B cell (primary cell): ENCODE measurements around the gene PPCDC. TPM values are rescaled to one million over a fixed set of nuclear protein-coding genes. Genes with fewer than 3 reads are reported as not detected.

ENCODE experiments used
- ATAC-seq: fragments of 200-7000 bp; cut with Tn5 transposase; one replicate; pipeline ENCODE4 v1.10.0; 2021; ENCODE audit warnings: low read depth, mild to moderate bottlenecking, moderate number of reproducible peaks, moderate library complexity
- CTCF ChIA-PET: fragments of 350-600 bp; sonication (Branson Sonifier 250); formaldehyde crosslinking; loops from one replicate; lab custom pipeline; 2021; ENCODE audit warnings: antibody characterized with exemption, inconsistent platforms; lab: Charles Lee
- POLR2A ChIA-PET: fragments of 350-600 bp; sonication (Branson Sonifier 250); formaldehyde crosslinking; loops from one replicate; lab custom pipeline; 2021; ENCODE audit warnings: antibody characterized with exemption; lab: Charles Lee
- DNase-seq: peaks from one replicate; pipeline ENCODE4 v3.0.0; 2013
- H2AFZ ChIP-seq: 2 replicates; pipeline ENCODE4 v1.6.1; 2012; ENCODE audit warnings: mild to moderate bottlenecking, low read depth, low read length; ENCODE audit not compliant: insufficient read depth, poor library complexity, severe bottlenecking
- H3K27ac ChIP-seq, 2 donors: 1 replicate in 1 of 2; 2 replicates in 1 of 2; pipeline ENCODE4 v1.5.1; 2012 to 2013; ENCODE audit warnings: low read length in 2 of 2, mild to moderate bottlenecking in 2 of 2, moderate library complexity in 1 of 2
- H3K27me3 ChIP-seq, 4 experiments: fragments of 200-600 bp in 1 of 4; sonication (generic) in 1 of 4; replicated peaks in 1 of 4; 1 replicate in 2 of 4; 2 replicates in 2 of 4; pipeline versions ENCODE4 v1.6.1 to v1.7.0; 2013 to 2016; ENCODE audit warnings: low read length in 3 of 4, mild to moderate bottlenecking in 2 of 4, mixed read lengths in 1 of 4, moderate library complexity in 1 of 4; ENCODE audit not compliant: insufficient read depth in 4 of 4, control insufficient read depth in 3 of 4; ENCODE audit errors: control extremely low read depth in 1 of 4
- H3K36me3 ChIP-seq, 2 experiments: replicated peaks in 1 of 2; 1 replicate in 1 of 2; 2 replicates in 1 of 2; pipeline versions ENCODE4 v1.6.1 to v1.7.1; 2013; ENCODE audit warnings: low read length in 1 of 2; ENCODE audit not compliant: insufficient read depth in 2 of 2, control insufficient read depth in 1 of 2; ENCODE audit errors: control extremely low read depth in 1 of 2, extremely low read depth in 1 of 2
- H3K4me1 ChIP-seq, 2 donors: fragments of 200-600 bp in 1 of 2; sonication (generic) in 1 of 2; 1 replicate in 1 of 2; 2 replicates in 1 of 2; pipeline versions ENCODE4 v1.5.1 to v1.6.1; 2013 to 2017; ENCODE audit warnings: low read length in 2 of 2; ENCODE audit not compliant: control insufficient read depth in 2 of 2, insufficient read depth in 2 of 2
- H3K4me2 ChIP-seq: replicated peaks from 2 replicates; pipeline ENCODE3; 2012; ENCODE audit warnings: mild to moderate bottlenecking, low read depth, low read length; ENCODE audit not compliant: poor library complexity, severe bottlenecking
- H3K4me3 ChIP-seq, 5 experiments: fragments of 200-600 bp in 1 of 5; sonication (generic) in 1 of 5; 1 replicate in 3 of 5; 2 replicates in 2 of 5; pipeline versions ENCODE4 v1.5.1 to v1.7.0; 2011 to 2016; ENCODE audit warnings: low read length in 4 of 5, mild to moderate bottlenecking in 4 of 5, low read depth in 2 of 5, control low read depth in 1 of 5, moderate library complexity in 1 of 5; ENCODE audit not compliant: insufficient read depth in 1 of 5; ENCODE audit errors: control extremely low read depth in 1 of 5, extremely low read depth in 1 of 5
- H3K79me2 ChIP-seq: fragments of 200-600 bp; sonication (generic); one replicate; pipeline ENCODE4 v1.6.0; 2016; ENCODE audit warnings: low read length; ENCODE audit not compliant: control insufficient read depth, insufficient read depth
- H3K9ac ChIP-seq: fragments of 200-600 bp; sonication (generic); 2 replicates; pipeline ENCODE4 v1.6.1; 2017; ENCODE audit warnings: mild to moderate bottlenecking, low read length, moderate library complexity
- H3K9me3 ChIP-seq, 3 donors: one replicate each; pipeline versions ENCODE4 v1.6.1 to v1.7.1; 2013; ENCODE audit warnings: low read length in 2 of 3; ENCODE audit not compliant: control insufficient read depth in 2 of 3, insufficient read depth in 1 of 3; ENCODE audit errors: control extremely low read depth in 1 of 3
- H4K20me1 ChIP-seq: 2 replicates; pipeline ENCODE4 v1.6.0; 2012; ENCODE audit warnings: mild to moderate bottlenecking, low read length; ENCODE audit not compliant: insufficient read depth, control insufficient read depth, poor library complexity, severe bottlenecking
- H3K27ac Mint-ChIP-seq: one replicate; pipeline ENCODE4 v1.8.0; 2021; ENCODE audit warnings: mixed read lengths
- H3K27me3 Mint-ChIP-seq: one replicate; pipeline ENCODE4 v1.8.0; 2021; ENCODE audit warnings: mixed read lengths
- H3K4me1 Mint-ChIP-seq: one replicate; pipeline ENCODE4 v1.8.0; 2021; ENCODE audit warnings: mixed read lengths
- H3K4me3 Mint-ChIP-seq: one replicate; pipeline ENCODE4 v1.8.0; 2021; ENCODE audit warnings: mixed read lengths
- H3K9me3 Mint-ChIP-seq: one replicate; pipeline ENCODE4 v1.8.0; 2022; ENCODE audit warnings: mixed read lengths; ENCODE audit not compliant: insufficient read depth
- CTCF ChIP-seq: fragments of 200-600 bp; IDR thresholded peaks from one replicate; pipeline ENCODE4 v1.8.0; 2022; ENCODE audit warnings: antibody characterized with exemption, mild to moderate bottlenecking
- EZH2 ChIP-seq: IDR thresholded peaks from 2 replicates; pipeline ENCODE4 v1.6.1; 2012; ENCODE audit warnings: borderline replicate concordance, low read depth, mild to moderate bottlenecking, moderate library complexity, low read length; ENCODE audit not compliant: insufficient read depth, poor library complexity, severe bottlenecking
- WGBS: methylation state at CpG from one replicate; pipeline ENCODE4 v1.1.5; 2013; ENCODE audit warnings: missing lambda C conversion rate; ENCODE audit not compliant: insufficient coverage; 5-methylcytosine and 5-hydroxymethylcytosine counted together
- intact Hi-C: fragments of 100-400 bp; cut with micrococcal nuclease; formaldehyde crosslinking; loops from one replicate; pipeline ENCODE4 v1.10.0; 2022
- polyA plus RNA-seq: library from polyadenylated mRNA; depleted of rRNA; stranded (reverse); fragments of >200 nt; gene quantifications from 2 replicates; pipeline ENCODE4 v1.2.3, GENCODE V29; 2012
- total RNA-seq, 2 donors: library from RNA; stranded (reverse); fragments of 120-200 nt in 1 of 2; gene quantifications; 1 replicate in 1 of 2; 2 replicates in 1 of 2; pipeline versions ENCODE4 v1.2.3 to v1.2.4, GENCODE V29; 2013 to 2022

The PPCDC gene
- total and polyA plus RNA-seq, 2 donors (not counting 1 experiment from before 2014, with no cell fraction given): 15.1 to 19.7 TPM

- ATAC-seq (no peak), DNase-seq (no peak)
- intact Hi-C loops: no loop called here
- Histone ChIP-seq H3K9me3 (peaks cover 0 to 30% (median 0%) of the 10 kb centered on the region in 3 donors), H2AFZ (no peak overlapping the region), H3K9ac (no peak overlapping the region), H4K20me1 (peaks cover 6% of the 10 kb centered on the region), H3K36me3 (no peaks in the 10 kb centered on the region), H3K4me3 (no peak overlapping the region), H3K4me2 (no peak overlapping the region), H3K27me3 (peaks cover 0 to 81% (median 52%) of the 10 kb centered on the region in 4 experiments), H3K27ac (no peak overlapping the region), H3K79me2 (no peaks in the 10 kb centered on the region), H3K4me1 (peaks cover 19 to 23% of the 10 kb centered on the region in 2 donors)
- TF ChIP-seq CTCF (no peak), EZH2 (no peak)
- H3K4me3 Mint-ChIP-seq: peak overlapping the region; percentile 13
- H3K27me3 Mint-ChIP-seq: peaks cover 67% of the 10 kb centered on the region
- WGBS: 92% methylated on average over 2 of the region's 2 CpGs
- peaks cover 10% of the 10 kb centered on the region for H3K4me1 Mint-ChIP-seq
- H3K27ac Mint-ChIP-seq: no peak overlapping the region
- no peaks in the 10 kb centered on the region for H3K9me3 Mint-ChIP-seq
- ChIA-PET POLR2A (no interaction called here), CTCF (no interaction called here)
Measured at GRCh38 chr15:74997543-74997942, 25.8 kb upstream of the PPCDC start.

- Histone ChIP-seq H3K4me1 (peaks cover 6 to 12% of the 10 kb centered on the region in 2 donors), H4K20me1 (no peaks in the 10 kb centered on the region), H3K4me2 (no peak overlapping the region), H3K27ac (no peak overlapping the region), H3K9me3 (peaks cover 0 to 14% (median 0%) of the 10 kb centered on the region in 3 donors), H3K27me3 (peaks cover 0 to 80% (median 45%) of the 10 kb centered on the region in 4 experiments), H3K4me3 (no peak overlapping the region), H2AFZ (no peak overlapping the region), H3K79me2 (no peaks in the 10 kb centered on the region), H3K36me3 (no peaks in the 10 kb centered on the region), H3K9ac (no peak overlapping the region)
- no peak for TF ChIP-seq CTCF
- 90% methylated on average over 4 of the region's 6 CpGs for WGBS
- Mint-ChIP-seq H3K27ac (no peak overlapping the region), H3K4me3 (no peak overlapping the region), H3K27me3 (peaks cover 52% of the 10 kb centered on the region), H3K9me3 (no peaks in the 10 kb centered on the region), H3K4me1 (peaks cover 4% of the 10 kb centered on the region)
- CTCF ChIA-PET: no interaction called here
- DNase-seq (no peak), ATAC-seq (no peak)
- intact Hi-C loops: no loop called here
- POLR2A ChIA-PET: no interaction called here
Measured at GRCh38 chr15:75001310-75001709, 22.1 kb upstream of the PPCDC start.
